Adipose tissue (tissue), 3 donors: ENCODE measurements around the gene ARHGAP42. TPM values are rescaled to one million over a fixed set of nuclear protein-coding genes. Genes with fewer than 3 reads are reported as not detected.
"Not testable (repeated sequence)": the region's sequence is repeated elsewhere in the genome, so short reads cannot be mapped to it uniquely, and the experiment has no call there.

Source experiments
- H3K27ac ChIP-seq: one replicate; pipeline ENCODE4 v1.5.1; 2013; ENCODE audit warnings: low read depth, low read length
- WGBS, 3 donors: extraction: QIAGEN DNeasy Blood & Tissue Kit; methylation state at CpG; one replicate each; pipeline ENCODE4 v1.1.7; 2013; 5-methylcytosine and 5-hydroxymethylcytosine counted together
- polyA plus RNA-seq, 3 donors: library from polyadenylated mRNA; stranded (reverse); fragments of 200-250 nt; gene quantifications; one replicate each; pipeline ENCODE4 v1.2.3, GENCODE V29; 2013
- donor health status: healthy with polysubstance abuse.
- donor health status: Bipolar disorder and iron deficiency.
- donor health status: healthy.

Gene ARHGAP42
- polyA plus RNA-seq, 3 donors = 0.87 to 11.6 (median 6.2) TPM

DNA sequence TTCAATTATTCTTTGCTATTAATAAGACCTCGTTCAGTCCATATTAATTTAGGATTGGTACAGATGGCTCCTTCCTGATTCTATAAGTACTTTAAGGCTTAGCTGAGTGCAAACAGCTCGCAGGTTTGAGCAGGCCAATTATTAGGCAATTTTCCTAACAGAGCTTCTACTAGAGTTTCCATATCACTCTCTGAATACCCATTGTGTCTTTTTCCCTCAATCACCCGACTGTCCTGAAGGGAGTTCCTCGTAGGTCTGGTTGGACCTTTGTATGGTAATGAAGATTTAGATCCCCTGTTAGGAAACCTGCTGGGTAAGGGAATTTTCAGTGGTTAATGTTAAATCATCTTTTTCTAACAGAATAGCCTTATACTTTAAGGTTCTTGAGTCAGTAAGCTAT, 61.1 kb downstream of the ARHGAP42 start:
- no peak overlapping the region for H3K27ac ChIP-seq
- 45 to 87% (median 76%) methylated on average over 4 of the region's 4 CpGs for WGBS, 3 donors

DNA sequence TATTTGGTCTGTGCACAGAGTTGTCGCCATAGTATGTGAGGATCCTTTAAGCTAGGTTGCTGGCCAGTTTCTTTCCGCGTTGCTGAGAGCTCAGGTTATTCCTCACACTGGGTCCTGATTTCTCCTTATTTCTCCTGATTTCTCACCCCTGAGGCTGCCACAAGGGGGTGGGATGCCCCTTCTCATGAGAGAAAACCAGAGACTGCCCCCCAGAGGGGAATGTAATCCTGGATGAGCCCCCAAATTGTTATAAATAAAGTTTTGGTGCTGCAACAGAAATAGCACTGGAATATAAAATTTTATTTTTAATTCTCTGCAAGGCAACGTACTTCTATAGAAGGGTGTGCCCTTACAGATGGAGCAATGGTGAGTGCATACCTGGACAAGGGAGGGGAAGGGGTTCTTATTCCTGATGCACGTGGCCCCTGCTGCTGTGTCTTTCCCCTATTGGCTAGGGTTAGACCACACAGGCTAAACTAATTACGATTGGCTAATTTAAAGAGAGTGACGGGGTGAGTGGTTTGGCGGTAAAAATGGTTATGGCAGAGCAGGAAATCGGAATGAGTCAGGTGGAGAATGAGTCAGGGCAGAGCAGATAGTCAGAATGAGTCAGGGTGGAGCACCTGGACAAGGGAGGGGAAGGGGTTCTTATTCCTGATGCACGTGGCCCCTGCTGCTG, 62.9 kb downstream of the ARHGAP42 start:
- WGBS, 3 donors = 93 to 96% (median 93%) methylated on average over 10 of the region's 10 CpGs

DNA sequence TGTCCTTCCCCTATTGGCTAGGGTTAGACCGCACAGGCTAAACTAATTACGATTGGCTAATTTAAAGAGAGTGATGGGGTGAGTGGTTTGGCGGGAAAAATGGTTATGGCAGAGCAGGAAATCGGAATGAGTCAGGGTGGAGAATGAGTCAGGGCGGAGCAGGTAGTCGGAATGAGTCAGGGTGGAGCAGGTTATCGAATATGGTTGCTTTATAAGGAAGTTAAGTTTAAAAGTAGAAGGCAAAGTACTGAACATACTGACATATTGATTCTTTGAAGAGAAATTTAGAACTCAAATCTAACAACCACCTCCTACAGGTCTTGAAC, 63.4 kb downstream of the ARHGAP42 start:
- WGBS, 3 donors = 89 to 96% (median 95%) methylated on average over 7 of the region's 7 CpGs
- H3K27ac ChIP-seq = not testable (repeated sequence)

More for the DNA sequence above, 62.9 kb downstream of the ARHGAP42 start:
- H3K27ac ChIP-seq = not testable (repeated sequence)

DNA sequence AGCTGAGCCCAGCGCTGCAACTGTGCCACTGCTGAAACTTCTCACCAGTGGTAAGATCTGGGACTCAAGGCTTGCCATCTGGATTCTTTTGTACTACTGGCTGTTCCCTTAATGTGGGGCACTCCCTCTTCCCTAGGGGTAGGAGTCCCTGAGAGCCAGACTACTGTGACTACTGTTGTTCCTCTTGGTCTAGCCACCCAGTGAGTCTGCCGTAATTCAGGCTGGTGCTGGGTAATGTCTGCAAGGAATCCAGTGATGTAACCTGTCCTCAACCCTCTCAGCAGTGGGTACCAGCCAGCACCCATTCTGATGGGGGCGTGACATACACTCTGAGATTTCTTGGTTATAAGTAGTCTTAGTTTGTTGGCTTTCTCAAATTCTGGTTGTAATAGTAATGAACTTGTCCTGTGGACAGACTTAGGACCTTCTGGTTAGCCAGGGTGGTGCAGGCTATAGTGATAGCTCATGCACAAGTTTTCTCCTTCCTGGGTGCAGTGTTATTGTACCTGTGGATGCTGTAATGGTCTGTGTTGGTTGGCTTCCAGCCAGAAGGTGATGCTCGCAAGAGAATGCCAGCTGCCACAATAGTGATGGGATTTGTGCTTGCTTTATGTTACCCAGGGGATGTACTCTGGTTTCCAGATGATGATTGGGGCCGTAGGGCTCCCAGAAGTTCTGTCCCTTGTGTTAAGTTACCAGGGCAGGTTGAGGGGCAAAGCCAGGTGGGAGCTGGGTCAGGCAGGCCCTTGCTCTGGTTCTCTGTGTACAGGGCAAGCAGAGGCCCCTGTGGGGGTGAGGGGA, 65.5 kb downstream of the ARHGAP42 start:
- no peak overlapping the region for H3K27ac ChIP-seq
- 75 to 93% (median 88%) methylated on average over 5 of the region's 5 CpGs for WGBS, 3 donors

DNA sequence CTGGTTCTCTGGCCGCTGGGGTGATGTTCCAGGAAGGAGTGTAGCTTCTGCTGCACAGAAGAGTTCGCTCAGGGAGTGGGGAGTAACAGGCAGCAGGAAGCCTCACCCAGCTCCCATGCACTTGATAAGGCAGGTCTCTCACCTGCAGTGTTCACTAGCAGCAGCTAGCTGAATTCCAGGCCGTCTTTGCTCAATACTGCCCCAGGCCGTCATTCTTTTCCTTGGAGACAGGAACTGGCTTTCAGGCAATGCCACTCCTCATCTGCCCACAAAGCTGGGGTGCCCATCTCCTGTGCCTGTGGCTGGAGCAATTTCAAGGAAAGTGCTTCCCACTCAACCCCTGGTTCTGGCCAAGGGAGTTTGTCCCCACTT, 66.1 kb downstream of the ARHGAP42 start:
- H3K27ac ChIP-seq = no peak overlapping the region

DNA sequence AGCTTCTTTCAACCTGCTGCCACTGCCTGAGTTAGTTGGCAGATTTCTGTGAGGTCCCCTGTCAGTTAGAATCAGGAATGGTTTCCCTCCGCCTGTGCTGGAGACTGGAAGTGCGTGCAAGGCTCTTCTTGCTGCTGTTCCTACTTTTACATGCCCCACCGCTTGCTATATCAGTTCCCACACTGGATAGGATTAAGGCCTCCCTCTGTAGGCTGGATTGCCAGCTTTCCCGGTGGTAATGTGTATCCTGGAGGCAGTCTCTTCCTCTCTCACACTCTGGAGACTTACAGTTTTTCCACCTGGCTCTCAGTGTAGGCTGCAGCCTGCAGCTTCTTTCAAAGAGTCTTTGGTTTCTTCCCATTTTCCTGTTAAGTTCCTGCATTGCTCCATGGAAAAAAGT, 66.5 kb downstream of the ARHGAP42 start:
- H3K27ac ChIP-seq = no peak overlapping the region
- 66 to 73% (median 66%) methylated on average over 4 of the region's 4 CpGs for WGBS, 3 donors

More for the DNA sequence above, 66.1 kb downstream of the ARHGAP42 start:
- 52 to 75% (median 69%) methylated on average over 4 of the region's 4 CpGs for WGBS, 3 donors

DNA sequence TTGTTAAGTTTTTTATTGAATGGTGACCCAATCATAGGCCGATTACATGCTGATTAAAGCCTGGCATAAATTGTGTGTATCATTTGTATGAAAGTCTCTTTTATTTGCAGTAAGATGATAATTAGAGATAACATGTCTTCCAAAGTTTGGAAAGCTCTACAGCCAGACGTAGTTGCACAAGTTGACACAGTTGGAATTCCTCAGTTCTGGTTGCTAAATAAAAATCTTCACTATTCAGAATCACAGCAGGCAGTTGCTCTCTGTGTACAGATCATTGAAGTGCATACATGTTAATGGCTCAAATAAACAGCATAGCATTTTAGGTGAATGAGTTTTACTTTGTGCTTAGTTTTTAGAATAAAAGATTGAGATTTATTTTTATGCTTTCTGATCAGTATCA, 69.5 kb downstream of the ARHGAP42 start:
- 35 to 74% (median 63%) methylated on average over 2 of the region's 2 CpGs for WGBS, 3 donors
- H3K27ac ChIP-seq = no peak overlapping the region

DNA sequence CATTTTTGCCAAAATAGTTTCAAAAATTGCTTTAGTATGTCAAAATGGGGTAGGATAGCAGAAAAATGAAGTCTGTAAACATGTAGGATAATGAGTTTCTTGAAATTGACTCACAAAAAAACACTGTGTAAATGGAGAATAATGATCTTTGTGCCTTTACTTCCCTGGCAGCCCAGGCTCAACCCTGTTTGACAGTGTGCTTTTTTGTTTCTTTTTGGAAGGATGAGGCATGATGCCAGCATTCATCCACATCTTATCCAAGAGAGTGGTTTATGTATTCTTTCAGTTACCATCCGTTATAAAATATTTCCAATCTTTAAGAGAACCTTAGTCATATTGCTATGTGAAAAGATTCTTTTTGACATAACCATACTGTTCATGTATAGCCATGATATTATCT, 70.6 kb downstream of the ARHGAP42 start:
- H3K27ac ChIP-seq = no peak overlapping the region
- 75 to 91% (median 78%) methylated on average over 1 of the region's 1 CpG for WGBS, 3 donors

DNA sequence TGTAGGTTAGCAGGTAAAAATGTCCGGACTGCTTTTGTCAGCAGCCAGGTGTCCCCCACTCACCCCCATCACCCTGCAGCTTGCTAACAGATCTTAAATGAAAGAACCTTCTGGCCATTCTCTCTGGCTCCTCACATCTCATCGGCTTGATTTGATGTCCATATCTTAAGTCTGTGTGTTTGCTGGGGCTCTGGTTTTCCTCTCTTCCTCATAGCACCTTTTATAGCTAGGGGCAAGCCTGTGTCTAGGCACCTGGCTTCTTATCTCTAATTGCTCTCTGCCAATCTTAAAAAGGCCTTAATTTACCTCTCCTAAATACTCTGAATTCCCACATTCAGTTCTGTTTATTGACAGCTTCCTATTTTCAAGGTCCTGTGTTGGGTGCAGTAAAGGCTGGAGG, 72.0 kb downstream of the ARHGAP42 start:
- H3K27ac ChIP-seq = no peak overlapping the region
- WGBS, 3 donors = 41 to 71% (median 61%) methylated on average over 2 of the region's 2 CpGs

DNA sequence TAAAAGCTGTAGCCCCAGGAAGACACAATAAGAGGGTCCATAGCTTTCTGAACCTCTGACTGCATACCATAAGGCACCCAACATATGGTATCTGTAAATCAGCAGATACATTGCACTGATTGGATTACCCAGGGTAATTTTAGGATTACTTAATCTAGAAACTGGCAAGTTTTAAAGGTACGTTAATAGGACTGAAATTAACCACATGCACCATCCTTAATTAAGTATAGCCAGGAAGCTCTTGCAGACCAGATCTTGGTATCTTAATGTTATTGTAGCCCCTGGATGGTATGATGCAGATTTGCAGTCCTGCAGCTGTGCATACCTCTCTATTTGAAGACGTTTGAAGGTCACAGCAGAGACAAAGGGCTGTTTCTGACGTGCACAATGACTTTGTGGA, 72.8 kb downstream of the ARHGAP42 start:
- WGBS, 3 donors = 59 to 87% (median 79%) methylated on average over 3 of the region's 3 CpGs
- H3K27ac ChIP-seq = no peak overlapping the region

DNA sequence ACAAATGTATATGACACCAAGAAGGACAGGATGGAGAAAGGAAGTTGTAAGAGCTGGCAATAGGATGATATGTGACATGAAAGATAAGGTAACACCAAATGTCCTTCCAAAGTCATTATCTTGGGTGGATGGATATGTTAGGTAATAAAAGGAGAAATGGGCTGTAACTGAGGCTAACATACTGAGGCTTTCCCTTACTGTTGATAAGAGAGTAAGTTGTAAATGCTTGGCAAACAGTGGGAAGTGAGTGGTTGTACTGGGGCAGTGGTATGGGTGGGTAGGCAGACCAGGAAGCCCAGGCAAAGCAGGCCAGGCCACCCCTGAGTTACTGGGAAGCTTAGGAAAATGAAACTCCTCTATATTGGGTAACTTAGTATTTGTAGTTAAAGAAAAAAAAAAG, 73.7 kb downstream of the ARHGAP42 start:
- no peak overlapping the region for H3K27ac ChIP-seq

DNA sequence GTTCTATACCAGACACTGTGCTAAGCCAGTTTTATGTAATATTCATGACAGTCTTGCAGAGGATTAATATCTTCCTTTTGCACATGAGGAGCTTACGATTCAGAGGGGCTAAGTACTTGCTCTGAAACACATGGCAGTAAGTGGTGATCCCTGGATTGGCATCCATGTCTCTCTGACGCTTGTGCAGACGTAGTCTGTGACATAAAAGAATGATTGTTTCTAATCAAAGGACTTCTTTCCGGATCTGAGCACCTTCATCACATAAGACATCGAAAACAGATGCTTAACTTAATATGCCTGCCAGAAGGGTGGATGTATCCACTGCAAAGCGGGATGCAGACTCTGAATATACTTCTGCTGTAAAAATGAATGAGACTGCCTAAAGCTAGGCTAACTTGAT, 74.8 kb downstream of the ARHGAP42 start:
- 69 to 79% (median 77%) methylated on average over 6 of the region's 6 CpGs for WGBS, 3 donors
- H3K27ac ChIP-seq = no peak overlapping the region

DNA sequence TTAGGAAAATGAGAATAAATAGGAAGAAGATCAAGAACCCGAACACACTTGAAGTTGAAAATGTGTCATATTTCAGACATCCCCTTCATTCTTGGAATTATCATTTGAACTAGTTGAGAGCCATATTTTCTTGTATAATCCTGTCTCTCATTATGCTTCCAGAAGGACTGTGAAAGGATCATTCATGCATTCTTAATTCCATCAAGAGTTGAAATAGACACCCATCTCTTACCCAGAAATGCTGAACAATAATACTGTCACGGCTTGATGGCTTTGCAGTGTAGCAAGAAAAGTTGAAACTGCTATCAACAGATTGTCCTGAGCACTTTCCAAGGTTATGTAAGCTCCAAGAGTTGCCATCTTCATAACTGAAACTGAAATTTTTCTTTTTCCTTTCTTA, 79.7 kb downstream of the ARHGAP42 start:
- 76 to 92% (median 89%) methylated on average over 2 of the region's 2 CpGs for WGBS, 3 donors
- no peak overlapping the region for H3K27ac ChIP-seq

DNA sequence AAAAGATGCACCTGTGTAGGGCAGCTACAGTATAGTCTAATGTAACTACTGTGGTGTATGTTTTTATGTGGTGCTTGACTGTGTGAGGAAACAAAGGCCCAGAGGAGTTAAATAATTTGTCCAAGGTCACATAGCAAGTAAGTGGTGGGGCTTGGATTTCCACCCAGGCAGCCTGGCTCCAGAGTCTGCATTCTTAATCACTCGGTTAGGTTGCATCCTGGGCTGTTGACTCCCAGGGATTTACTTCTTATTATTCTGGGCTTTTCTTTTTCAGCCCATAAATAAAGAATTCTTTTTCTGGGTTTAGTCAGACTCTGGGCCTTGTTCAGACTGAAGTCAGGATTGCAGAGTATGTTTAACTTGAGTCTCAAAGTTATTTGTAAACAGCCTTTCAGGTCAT, 82.1 kb downstream of the ARHGAP42 start:
- 17 to 54% (median 48%) methylated on average over 1 of the region's 1 CpG for WGBS, 3 donors

DNA sequence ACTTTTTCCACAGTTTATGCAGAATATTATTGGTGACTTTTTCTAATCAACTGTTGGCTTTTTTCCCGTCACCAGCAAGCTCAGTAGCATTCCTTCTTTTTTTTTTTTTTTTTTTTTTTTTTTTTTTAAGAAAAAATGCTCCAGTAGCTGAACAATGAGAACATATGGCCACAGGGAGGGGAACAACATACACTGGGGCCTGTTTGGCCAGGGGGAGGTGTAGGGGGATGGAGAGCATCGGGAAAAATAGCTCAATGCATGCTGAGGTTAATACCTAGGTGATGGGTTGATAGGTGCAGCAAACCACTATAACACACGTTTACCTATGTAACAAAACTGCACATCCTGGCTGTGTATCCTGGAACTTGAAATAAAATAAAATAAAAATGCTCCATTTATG, 82.5 kb downstream of the ARHGAP42 start:
- 62 to 82% (median 77%) methylated on average over 3 of the region's 3 CpGs for WGBS, 3 donors
- no peak overlapping the region for H3K27ac ChIP-seq

More for the DNA sequence above, 82.1 kb downstream of the ARHGAP42 start:
- no peak overlapping the region for H3K27ac ChIP-seq

DNA sequence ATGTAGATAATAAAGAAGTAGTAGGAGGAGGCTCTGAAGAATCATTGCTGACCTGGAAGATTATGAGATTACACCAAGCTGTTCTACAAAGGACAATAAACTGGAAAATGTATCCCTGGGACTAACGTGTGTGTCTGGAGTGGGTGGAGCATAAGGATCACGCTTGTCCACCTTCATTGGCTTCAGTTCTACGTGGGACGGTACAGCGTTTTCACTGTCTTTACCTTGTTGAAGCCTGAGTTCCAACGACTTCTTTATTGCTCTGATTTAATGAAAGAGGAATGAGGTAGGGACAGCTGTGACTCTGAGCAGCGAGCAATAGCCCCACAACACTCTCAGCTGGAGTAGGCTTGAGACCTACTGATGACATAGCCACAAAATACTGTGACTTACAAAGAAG, 87.0 kb downstream of the ARHGAP42 start:
- WGBS, 3 donors = 86 to 93% (median 92%) methylated on average over 7 of the region's 7 CpGs
- H3K27ac ChIP-seq = no peak overlapping the region

DNA sequence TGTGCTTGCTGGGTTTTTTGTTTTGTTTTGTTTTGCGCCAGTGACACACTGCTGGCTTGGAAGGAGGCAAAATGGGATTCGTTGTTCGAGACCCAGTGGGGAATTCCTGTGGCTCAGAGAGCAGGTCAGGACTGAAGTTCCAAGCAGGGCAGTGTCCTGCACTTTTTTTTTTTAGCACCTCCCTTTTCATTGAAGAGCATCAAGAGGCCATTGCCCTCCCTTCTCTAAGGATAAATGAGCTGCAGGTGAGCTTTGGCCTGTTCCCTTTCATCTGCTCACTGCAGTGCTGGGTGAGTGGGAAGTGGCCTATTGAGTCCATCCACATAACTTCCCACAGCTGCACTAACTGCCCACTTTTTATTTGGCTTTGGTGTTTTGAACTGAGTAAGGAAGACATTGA, 87.8 kb downstream of the ARHGAP42 start:
- no peak overlapping the region for H3K27ac ChIP-seq

DNA sequence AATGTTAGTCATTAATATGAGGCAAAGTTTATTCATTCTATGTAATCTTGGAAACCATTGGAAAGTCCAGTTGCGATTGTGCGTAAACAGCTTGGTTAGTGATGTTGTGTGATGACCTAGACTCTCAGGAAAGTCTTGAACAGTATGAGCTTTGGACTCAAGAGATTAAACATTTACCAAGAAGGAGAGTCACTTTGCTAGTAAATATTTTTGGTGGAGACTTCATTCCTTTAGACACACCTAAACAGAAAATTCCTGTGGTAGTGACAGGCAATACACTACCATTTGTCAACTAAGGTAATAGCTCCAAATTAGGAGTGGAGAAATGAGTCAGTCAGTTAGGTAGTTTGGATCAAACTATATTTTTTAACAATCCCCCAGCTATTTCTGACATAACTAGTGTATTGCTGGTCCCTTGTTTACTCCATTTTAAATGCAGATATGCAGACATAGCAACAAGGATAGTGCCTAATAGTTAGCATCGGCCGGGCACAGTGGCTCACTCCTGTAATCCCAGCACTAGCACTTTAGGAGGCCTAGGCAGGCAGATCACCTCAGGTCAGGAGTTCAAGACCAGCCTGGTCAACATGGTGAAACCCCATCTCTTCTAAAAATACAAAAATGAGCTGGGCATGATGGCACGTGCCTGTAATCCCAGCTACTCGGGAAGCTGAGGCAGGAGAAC, 89.3 kb downstream of the ARHGAP42 start:
- WGBS, 3 donors = 73 to 96% (median 86%) methylated on average over 6 of the region's 6 CpGs
- H3K27ac ChIP-seq = no peak overlapping the region

More for the DNA sequence above, 87.8 kb downstream of the ARHGAP42 start:
- 88 to 98% (median 90%) methylated on average over 3 of the region's 3 CpGs for WGBS, 3 donors

DNA sequence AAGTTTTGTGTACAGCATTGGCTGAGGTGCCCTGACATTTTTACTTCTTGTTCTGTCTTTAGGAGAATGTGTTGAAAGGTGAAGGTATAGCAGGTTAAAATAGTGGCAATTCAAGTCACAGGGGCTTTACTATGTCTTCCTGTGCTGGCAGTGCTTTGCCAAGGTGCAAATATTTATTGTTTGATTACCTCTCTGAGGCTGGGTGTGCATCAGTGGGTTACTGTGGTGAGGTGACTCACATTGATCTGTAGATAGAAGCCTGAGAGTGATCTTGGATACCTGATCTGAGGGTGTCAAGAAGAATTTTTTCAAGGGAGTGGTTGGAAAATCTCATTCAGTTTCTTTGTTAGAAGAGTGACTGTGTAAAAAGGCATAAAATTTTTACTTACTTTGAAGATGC, 90.0 kb downstream of the ARHGAP42 start:
- H3K27ac ChIP-seq = no peak overlapping the region

DNA sequence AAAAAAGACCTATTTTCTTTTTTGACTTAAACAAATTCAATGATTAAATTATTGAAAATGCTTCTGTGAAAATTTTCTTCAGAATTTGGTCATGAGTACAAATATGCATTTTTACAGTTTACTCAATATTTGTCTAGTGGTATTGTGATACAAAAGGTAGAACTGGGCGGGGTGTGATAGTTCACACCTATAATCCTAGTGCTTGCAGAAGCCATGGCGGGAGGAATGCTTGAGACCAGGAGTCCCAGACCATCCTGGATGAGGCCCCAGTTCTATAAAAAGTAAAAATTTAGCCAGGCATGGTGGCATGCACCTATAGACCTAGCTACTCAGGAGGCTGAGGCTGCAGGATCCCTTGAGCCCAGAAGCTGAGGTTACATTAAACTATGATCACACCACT, 90.6 kb downstream of the ARHGAP42 start:
- WGBS, 3 donors = 90 to 95% (median 93%) methylated on average over 2 of the region's 2 CpGs

More for the DNA sequence above, 90.6 kb downstream of the ARHGAP42 start:
- no peak overlapping the region for H3K27ac ChIP-seq
